HepG2 (cell line): ENCODE measurements around the gene RHBDL1. TPM values are rescaled to one million over a fixed set of nuclear protein-coding genes. Genes with fewer than 3 reads are reported as not detected.
A peak's percentile ranks its signal among the peaks of the same experiment; 100 is the strongest.

Experiments used
- IKZF1 ChIP-seq: fragments of 450-650 bp; IDR thresholded peaks from 2 replicates; pipeline ENCODE4 v1.7.1; 2016
- PCBP2 ChIP-seq: fragments of 200-400 bp; formaldehyde crosslinking; optimal IDR thresholded peaks from 2 replicates; pipeline ENCODE3; 2018; ENCODE audit warnings: low read length, low read depth; ENCODE audit not compliant: poor library complexity, severe bottlenecking
- SCMH1 ChIP-seq: sonication (generic); formaldehyde crosslinking; IDR thresholded peaks from 2 replicates; pipeline ENCODE4 v1.9.0; 2021; ENCODE audit warnings: missing genetic modification reagents, mild to moderate bottlenecking, borderline replicate concordance
- SYNCRIP ChIP-seq: fragments of 200-400 bp; formaldehyde crosslinking; IDR thresholded peaks from 2 replicates; pipeline ENCODE4 v1.6.1; 2018; ENCODE audit warnings: mild to moderate bottlenecking, low read depth, low read length; ENCODE audit not compliant: insufficient read depth
- THAP11 ChIP-seq: IDR thresholded peaks from 2 replicates; pipeline ENCODE4 v1.6.1; 2016; ENCODE audit warnings: missing biosample characterization, missing genetic modification reagents
- XBP1 ChIP-seq: sonication (generic); formaldehyde crosslinking; IDR thresholded peaks from 2 replicates; pipeline ENCODE4 v1.5.0; 2020; ENCODE audit warnings: missing genetic modification reagents
- ZFP90 ChIP-seq: sonication (generic); formaldehyde crosslinking; IDR thresholded peaks from 2 replicates; pipeline ENCODE4 v1.8.0; 2022; ENCODE audit warnings: missing genetic modification reagents, mild to moderate bottlenecking, inconsistent platforms, borderline replicate concordance
- ZKSCAN5 ChIP-seq: sonication (generic); formaldehyde crosslinking; IDR thresholded peaks from 2 replicates; pipeline ENCODE4 v1.5.1; 2020; ENCODE audit warnings: mild to moderate bottlenecking, missing genetic modification reagents
- ZNF136 ChIP-seq: sonication (generic); formaldehyde crosslinking; IDR thresholded peaks from 2 replicates; pipeline ENCODE4 v1.8.1; 2022; ENCODE audit warnings: low read depth, mild to moderate bottlenecking, moderate library complexity, missing genetic modification reagents
- ZNF446 ChIP-seq: sonication (generic); formaldehyde crosslinking; IDR thresholded peaks from 2 replicates; pipeline ENCODE4 v1.5.0; 2020; ENCODE audit warnings: mild to moderate bottlenecking, missing genetic modification reagents
- ZNF841 ChIP-seq: sonication (generic); formaldehyde crosslinking; IDR thresholded peaks from 2 replicates; pipeline ENCODE4 v1.8.1; 2023; ENCODE audit warnings: missing genetic modification reagents, borderline replicate concordance
- polyA plus RNA-seq, 8 experiments: library from polyadenylated mRNA; depleted of rRNA in 3 of 8; stranded (reverse) in 7 of 8; unstranded in 1 of 8; fragments of >200 nt; fragmentation: Illumina TruSeq in 4 of 8; extraction: Trizol in 4 of 8; gene quantifications; 2 replicates each; pipeline versions ENCODE4 v1.2.1 to v1.2.3, GENCODE V29; 2011 to 2016; ENCODE audit warnings: low read depth in 4 of 8, missing spikeins in 1 of 8, mixed read lengths in 1 of 8; ENCODE audit not compliant: insufficient read depth in 1 of 8
- total RNA-seq, 5 experiments: library from RNA; depleted of rRNA; stranded (reverse); fragments of >200 nt; fragmentation: Illumina TruSeq; extraction: Trizol; gene quantifications; 2 replicates each; pipeline ENCODE4 v1.2.3, GENCODE V29; 2016; ENCODE audit warnings: low read depth in 1 of 5
- TF ChIP-seq, protein P1 (sequence below): sonication (generic); formaldehyde crosslinking; IDR thresholded peaks from 2 replicates; pipeline ENCODE4 v1.9.0; 2021; ENCODE audit warnings: mild to moderate bottlenecking, missing genetic modification reagents
- TF ChIP-seq, protein P2 (sequence below): sonication (generic); formaldehyde crosslinking; IDR thresholded peaks from 2 replicates; pipeline ENCODE4 v1.4.0; 2020; ENCODE audit warnings: missing genetic modification reagents
- TF ChIP-seq, protein P3 (sequence below): sonication (generic); formaldehyde crosslinking; IDR thresholded peaks from 2 replicates; pipeline ENCODE4 v1.4.0; 2020; ENCODE audit warnings: mild to moderate bottlenecking, missing genetic modification reagents, borderline replicate concordance

The RHBDL1 gene
- total and polyA plus RNA-seq, 2 of the 13 experiments (the other 11 are each of a cell fraction or from before 2014, with no cell fraction given): 1.8 to 3.8 TPM

DNA sequence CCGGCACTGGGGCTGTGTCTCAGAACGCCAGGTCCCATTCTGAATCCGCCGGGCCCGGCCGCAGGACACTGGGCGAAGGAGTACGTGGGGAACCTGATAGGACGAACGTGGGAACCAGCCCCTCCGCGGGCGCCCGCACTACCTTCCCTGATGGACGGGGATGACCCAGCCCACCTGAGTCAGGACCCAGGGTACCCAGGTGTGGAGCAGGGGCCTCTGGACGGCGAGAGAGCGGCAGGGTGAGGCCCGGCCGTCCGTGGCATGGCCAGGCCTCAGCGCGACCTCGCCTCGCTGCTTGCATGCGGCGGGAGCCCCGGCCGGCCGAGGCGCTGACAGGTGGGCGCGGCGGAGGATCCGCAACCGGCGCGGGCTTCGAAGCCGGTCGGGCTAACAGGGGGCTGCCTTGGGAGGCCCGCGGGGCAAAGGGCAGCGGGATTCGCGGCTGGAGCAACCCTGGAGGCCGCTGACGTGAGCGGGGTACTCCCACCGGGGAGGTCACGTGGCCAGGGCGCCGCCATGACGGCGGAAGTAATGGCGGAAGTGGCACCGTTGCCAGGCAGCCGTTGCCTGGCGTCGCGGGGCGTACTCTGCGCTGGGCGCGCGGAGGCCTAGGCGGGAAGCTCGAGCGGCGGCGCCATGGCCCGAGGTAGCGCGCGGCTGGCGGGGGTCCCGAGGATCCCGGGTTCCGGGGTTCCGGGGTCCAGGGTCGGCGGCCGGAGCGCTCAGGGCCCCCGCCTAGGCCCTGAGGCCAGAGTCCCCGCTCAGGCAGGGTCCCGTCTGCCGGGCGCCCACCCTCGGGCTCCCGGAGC lies 26.5 kb upstream of the RHBDL1 start, which contains the start of gene WDR90 (continued):
- TF ChIP-seq, protein P1, sequence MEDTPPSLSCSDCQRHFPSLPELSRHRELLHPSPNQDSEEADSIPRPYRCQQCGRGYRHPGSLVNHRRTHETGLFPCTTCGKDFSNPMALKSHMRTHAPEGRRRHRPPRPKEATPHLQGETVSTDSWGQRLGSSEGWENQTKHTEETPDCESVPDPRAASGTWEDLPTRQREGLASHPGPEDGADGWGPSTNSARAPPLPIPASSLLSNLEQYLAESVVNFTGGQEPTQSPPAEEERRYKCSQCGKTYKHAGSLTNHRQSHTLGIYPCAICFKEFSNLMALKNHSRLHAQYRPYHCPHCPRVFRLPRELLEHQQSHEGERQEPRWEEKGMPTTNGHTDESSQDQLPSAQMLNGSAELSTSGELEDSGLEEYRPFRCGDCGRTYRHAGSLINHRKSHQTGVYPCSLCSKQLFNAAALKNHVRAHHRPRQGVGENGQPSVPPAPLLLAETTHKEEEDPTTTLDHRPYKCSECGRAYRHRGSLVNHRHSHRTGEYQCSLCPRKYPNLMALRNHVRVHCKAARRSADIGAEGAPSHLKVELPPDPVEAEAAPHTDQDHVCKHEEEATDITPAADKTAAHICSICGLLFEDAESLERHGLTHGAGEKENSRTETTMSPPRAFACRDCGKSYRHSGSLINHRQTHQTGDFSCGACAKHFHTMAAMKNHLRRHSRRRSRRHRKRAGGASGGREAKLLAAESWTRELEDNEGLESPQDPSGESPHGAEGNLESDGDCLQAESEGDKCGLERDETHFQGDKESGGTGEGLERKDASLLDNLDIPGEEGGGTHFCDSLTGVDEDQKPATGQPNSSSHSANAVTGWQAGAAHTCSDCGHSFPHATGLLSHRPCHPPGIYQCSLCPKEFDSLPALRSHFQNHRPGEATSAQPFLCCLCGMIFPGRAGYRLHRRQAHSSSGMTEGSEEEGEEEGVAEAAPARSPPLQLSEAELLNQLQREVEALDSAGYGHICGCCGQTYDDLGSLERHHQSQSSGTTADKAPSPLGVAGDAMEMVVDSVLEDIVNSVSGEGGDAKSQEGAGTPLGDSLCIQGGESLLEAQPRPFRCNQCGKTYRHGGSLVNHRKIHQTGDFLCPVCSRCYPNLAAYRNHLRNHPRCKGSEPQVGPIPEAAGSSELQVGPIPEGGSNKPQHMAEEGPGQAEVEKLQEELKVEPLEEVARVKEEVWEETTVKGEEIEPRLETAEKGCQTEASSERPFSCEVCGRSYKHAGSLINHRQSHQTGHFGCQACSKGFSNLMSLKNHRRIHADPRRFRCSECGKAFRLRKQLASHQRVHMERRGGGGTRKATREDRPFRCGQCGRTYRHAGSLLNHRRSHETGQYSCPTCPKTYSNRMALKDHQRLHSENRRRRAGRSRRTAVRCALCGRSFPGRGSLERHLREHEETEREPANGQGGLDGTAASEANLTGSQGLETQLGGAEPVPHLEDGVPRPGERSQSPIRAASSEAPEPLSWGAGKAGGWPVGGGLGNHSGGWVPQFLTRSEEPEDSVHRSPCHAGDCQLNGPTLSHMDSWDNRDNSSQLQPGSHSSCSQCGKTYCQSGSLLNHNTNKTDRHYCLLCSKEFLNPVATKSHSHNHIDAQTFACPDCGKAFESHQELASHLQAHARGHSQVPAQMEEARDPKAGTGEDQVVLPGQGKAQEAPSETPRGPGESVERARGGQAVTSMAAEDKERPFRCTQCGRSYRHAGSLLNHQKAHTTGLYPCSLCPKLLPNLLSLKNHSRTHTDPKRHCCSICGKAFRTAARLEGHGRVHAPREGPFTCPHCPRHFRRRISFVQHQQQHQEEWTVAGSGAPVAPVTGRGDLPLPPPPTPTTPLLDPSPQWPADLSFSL (CRISPR knock-in tag): no peak
- peak; percentile 70; the same call in 1 of the 2 replicates for TF ChIP-seq ZNF446 (CRISPR knock-in tag)
- peak; percentile 92 for TF ChIP-seq THAP11 (CRISPR knock-in tag)
- TF ChIP-seq, protein P2, sequence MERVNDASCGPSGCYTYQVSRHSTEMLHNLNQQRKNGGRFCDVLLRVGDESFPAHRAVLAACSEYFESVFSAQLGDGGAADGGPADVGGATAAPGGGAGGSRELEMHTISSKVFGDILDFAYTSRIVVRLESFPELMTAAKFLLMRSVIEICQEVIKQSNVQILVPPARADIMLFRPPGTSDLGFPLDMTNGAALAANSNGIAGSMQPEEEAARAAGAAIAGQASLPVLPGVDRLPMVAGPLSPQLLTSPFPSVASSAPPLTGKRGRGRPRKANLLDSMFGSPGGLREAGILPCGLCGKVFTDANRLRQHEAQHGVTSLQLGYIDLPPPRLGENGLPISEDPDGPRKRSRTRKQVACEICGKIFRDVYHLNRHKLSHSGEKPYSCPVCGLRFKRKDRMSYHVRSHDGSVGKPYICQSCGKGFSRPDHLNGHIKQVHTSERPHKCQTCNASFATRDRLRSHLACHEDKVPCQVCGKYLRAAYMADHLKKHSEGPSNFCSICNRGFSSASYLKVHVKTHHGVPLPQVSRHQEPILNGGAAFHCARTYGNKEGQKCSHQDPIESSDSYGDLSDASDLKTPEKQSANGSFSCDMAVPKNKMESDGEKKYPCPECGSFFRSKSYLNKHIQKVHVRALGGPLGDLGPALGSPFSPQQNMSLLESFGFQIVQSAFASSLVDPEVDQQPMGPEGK (CRISPR knock-in tag): peak; percentile 83
- TF ChIP-seq PCBP2: no peak
- TF ChIP-seq SYNCRIP: no peak
- TF ChIP-seq, protein P3, sequence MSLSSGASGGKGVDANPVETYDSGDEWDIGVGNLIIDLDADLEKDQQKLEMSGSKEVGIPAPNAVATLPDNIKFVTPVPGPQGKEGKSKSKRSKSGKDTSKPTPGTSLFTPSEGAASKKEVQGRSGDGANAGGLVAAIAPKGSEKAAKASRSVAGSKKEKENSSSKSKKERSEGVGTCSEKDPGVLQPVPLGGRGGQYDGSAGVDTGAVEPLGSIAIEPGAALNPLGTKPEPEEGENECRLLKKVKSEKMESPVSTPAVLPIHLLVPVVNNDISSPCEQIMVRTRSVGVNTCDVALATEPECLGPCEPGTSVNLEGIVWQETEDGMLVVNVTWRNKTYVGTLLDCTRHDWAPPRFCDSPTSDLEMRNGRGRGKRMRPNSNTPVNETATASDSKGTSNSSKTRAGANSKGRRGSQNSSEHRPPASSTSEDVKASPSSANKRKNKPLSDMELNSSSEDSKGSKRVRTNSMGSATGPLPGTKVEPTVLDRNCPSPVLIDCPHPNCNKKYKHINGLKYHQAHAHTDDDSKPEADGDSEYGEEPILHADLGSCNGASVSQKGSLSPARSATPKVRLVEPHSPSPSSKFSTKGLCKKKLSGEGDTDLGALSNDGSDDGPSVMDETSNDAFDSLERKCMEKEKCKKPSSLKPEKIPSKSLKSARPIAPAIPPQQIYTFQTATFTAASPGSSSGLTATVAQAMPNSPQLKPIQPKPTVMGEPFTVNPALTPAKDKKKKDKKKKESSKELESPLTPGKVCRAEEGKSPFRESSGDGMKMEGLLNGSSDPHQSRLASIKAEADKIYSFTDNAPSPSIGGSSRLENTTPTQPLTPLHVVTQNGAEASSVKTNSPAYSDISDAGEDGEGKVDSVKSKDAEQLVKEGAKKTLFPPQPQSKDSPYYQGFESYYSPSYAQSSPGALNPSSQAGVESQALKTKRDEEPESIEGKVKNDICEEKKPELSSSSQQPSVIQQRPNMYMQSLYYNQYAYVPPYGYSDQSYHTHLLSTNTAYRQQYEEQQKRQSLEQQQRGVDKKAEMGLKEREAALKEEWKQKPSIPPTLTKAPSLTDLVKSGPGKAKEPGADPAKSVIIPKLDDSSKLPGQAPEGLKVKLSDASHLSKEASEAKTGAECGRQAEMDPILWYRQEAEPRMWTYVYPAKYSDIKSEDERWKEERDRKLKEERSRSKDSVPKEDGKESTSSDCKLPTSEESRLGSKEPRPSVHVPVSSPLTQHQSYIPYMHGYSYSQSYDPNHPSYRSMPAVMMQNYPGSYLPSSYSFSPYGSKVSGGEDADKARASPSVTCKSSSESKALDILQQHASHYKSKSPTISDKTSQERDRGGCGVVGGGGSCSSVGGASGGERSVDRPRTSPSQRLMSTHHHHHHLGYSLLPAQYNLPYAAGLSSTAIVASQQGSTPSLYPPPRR (CRISPR knock-in tag): peak; percentile 44; the same call in 1 of the 2 replicates
- TF ChIP-seq XBP1 (CRISPR knock-in tag): 0 out of 2 replicates have a peak, but pooled peaks have one; percentile 19
- TF ChIP-seq ZNF136: no peak; the same call in 1 of the 2 replicates
- no peak for TF ChIP-seq ZKSCAN5 (CRISPR knock-in tag)
- TF ChIP-seq SCMH1: no peak
- TF ChIP-seq IKZF1: no peak
- peak; percentile 63; the same call in 1 of the 2 replicates for TF ChIP-seq ZFP90 (CRISPR knock-in tag)
- no peak; the same call in 1 of the 2 replicates for TF ChIP-seq ZNF841 (CRISPR knock-in tag)
